Measurements from ENCODE around the gene KIR2DL3. TPM values are rescaled to one million over a fixed set of nuclear protein-coding genes. Genes with fewer than 3 reads are reported as not detected.
"Not testable (repeated sequence)": the region's sequence is repeated elsewhere in the genome, so short reads cannot be mapped to it uniquely, and the experiment has no call there.

KIR2DL3 gene
- total RNA-seq, 1 experiment from 2014 or later, result not detected

DNA sequence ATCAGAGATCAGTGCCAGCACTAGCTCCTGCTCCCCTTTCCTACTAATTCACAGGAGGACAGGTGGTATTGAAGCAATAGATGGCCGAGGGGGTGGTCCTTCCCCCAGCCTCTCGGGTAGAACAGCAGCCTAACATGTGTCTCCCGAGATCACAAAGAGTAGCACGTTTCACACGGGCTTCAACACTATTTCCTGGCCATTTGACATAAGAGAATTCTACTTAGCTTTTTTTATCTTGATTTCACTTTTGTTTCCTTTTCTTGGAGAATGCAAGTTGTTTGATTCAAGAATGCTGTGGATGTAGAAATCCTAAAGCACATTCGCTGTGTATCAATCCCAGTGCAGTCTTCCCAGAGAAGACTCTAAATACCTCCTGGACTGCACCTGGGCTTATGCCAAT is 12.0 kb downstream of the KIR2DL3 start:
- intact Hi-C loops (cut with micrococcal nuclease; ENCODE audit: unreplicated experiment); POLR2A ChIA-PET; H3K9me3 ChIP-seq; CTCF ChIA-PET; BruUV-seq (replicated peaks); H3K4me3 Mint-ChIP-seq (ENCODE audit: unreplicated experiment); DNase-seq; H3K9me3 Mint-ChIP-seq (ENCODE audit: unreplicated experiment); H3K27ac Mint-ChIP-seq (ENCODE audit: unreplicated experiment); H3K36me3 Mint-ChIP-seq (ENCODE audit: insufficient read depth, unreplicated experiment); H3K27me3 Mint-ChIP-seq (ENCODE audit: insufficient read depth, unreplicated experiment); H3K4me3 ChIP-seq (ENCODE audit: low read depth, low read length); H3K4me1 Mint-ChIP-seq (ENCODE audit: low read depth, unreplicated experiment); H3K36me3 ChIP-seq (ENCODE audit: control insufficient read depth, insufficient read depth, low read length); H3K4me1 ChIP-seq; H3K27me3 ChIP-seq (replicated peaks; ENCODE audit: control insufficient read depth, insufficient read depth, low read length): not testable (repeated sequence)

DNA sequence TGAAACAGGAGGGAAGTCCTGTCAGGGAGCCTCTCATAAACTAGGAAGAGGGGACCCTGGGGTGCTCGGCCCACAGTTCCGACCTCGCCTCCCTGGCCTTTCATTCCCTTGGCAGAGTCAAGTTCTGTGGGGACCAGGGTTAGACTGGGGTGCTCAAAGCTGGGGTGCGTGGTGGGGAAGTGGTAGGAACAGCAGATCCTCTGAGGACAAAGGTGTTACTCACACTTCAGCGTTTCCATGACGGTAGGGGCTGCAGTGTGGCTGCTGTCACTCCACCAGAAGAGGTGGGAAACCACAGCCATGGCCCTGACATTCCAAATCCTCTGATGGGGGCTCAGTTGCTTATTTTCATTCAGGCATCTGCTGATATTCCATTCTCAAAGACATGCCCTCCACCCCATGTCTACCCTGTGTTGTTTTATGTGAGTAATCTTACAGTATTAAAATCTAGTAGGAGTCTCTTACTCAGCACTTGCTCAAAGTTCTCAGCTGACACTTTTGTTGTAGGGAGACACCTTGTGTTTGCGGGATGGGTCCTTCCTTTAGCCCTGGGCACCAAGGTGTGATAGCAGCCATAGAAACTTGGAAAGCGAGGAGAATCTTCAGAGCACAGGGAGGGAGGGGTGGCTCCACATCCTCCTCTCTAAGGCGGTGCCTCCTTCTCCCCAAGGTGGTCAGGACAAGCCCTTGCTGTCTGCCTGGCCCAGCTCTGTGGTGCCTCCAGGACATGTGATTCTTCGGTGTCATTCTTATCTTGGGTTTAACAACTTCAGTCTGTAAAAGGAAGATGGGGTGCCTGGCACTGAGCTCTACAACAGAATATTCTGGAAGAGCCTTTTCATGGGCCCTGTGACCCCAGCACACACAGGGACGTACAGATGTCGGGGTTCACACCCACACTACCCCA is 18.1 kb downstream of the KIR2DL3 start:
- H3K4me1 Mint-ChIP-seq (ENCODE audit: low read depth, unreplicated experiment); CTCF ChIA-PET; H3K36me3 ChIP-seq (ENCODE audit: control insufficient read depth, insufficient read depth, low read length); H3K4me3 Mint-ChIP-seq (ENCODE audit: unreplicated experiment); H3K9me3 ChIP-seq; intact Hi-C loops (cut with micrococcal nuclease; ENCODE audit: unreplicated experiment); BruUV-seq (replicated peaks); H3K4me1 ChIP-seq; H3K27me3 ChIP-seq (replicated peaks; ENCODE audit: control insufficient read depth, insufficient read depth, low read length); H3K9me3 Mint-ChIP-seq (ENCODE audit: unreplicated experiment); DNase-seq; H3K4me3 ChIP-seq (ENCODE audit: low read depth, low read length); H3K27me3 Mint-ChIP-seq (ENCODE audit: insufficient read depth, unreplicated experiment); H3K36me3 Mint-ChIP-seq (ENCODE audit: insufficient read depth, unreplicated experiment); H3K27ac Mint-ChIP-seq (ENCODE audit: unreplicated experiment); POLR2A ChIA-PET: not testable (repeated sequence)

DNA sequence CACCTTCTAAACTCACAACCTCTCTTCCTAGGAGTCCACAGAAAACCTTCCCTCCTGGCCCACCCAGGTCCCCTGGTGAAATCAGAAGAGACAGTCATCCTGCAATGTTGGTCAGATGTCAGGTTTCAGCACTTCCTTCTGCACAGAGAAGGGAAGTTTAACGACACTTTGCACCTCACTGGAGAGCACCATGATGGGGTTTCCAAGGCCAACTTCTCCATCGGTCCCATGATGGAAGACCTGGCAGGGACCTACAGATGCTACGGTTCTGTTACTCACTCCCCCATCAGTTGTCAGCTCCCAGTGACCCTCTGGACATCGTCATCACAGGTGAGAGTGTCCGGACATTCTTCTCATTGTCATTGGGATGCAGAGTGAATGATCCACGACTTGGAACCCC is 20.3 kb downstream of the KIR2DL3 start:
- intact Hi-C loops (cut with micrococcal nuclease; ENCODE audit: unreplicated experiment); H3K27ac Mint-ChIP-seq (ENCODE audit: unreplicated experiment); H3K9me3 ChIP-seq; DNase-seq; H3K4me1 ChIP-seq; H3K27me3 ChIP-seq (replicated peaks; ENCODE audit: control insufficient read depth, insufficient read depth, low read length); H3K36me3 ChIP-seq (ENCODE audit: control insufficient read depth, insufficient read depth, low read length); POLR2A ChIA-PET; H3K4me3 ChIP-seq (ENCODE audit: low read depth, low read length); BruUV-seq (replicated peaks); H3K27me3 Mint-ChIP-seq (ENCODE audit: insufficient read depth, unreplicated experiment); H3K36me3 Mint-ChIP-seq (ENCODE audit: insufficient read depth, unreplicated experiment); H3K4me3 Mint-ChIP-seq (ENCODE audit: unreplicated experiment); CTCF ChIA-PET; H3K4me1 Mint-ChIP-seq (ENCODE audit: low read depth, unreplicated experiment); H3K9me3 Mint-ChIP-seq (ENCODE audit: unreplicated experiment): not testable (repeated sequence)

DNA sequence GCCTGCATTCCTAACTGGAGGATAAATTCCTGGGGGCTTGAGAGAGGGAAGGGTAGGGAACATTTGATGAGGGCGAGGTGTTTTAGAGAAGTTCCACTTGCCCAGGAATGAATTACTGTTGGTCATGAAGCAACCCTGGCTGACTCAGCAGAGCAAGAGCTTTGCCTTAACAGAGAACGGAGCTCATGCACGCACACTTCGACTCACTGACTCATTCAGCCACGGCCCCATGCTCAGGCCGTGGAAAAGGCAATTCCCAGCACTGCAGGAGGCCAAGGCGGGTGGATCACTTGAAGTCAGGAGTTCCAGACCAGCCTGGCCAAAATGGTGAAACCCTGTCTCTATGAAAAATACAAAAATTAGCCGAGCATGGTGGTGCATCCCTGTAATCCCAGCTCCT is 25.9 kb downstream of the KIR2DL3 start:
- H3K4me3 Mint-ChIP-seq (ENCODE audit: unreplicated experiment); intact Hi-C loops (cut with micrococcal nuclease; ENCODE audit: unreplicated experiment); H3K9me3 ChIP-seq; H3K9me3 Mint-ChIP-seq (ENCODE audit: unreplicated experiment); POLR2A ChIA-PET; H3K27me3 Mint-ChIP-seq (ENCODE audit: insufficient read depth, unreplicated experiment); H3K4me1 ChIP-seq; H3K4me1 Mint-ChIP-seq (ENCODE audit: low read depth, unreplicated experiment); H3K4me3 ChIP-seq (ENCODE audit: low read depth, low read length); H3K36me3 ChIP-seq (ENCODE audit: control insufficient read depth, insufficient read depth, low read length); H3K27ac Mint-ChIP-seq (ENCODE audit: unreplicated experiment); H3K36me3 Mint-ChIP-seq (ENCODE audit: insufficient read depth, unreplicated experiment); H3K27me3 ChIP-seq (replicated peaks; ENCODE audit: control insufficient read depth, insufficient read depth, low read length); CTCF ChIA-PET; DNase-seq; BruUV-seq (replicated peaks): not testable (repeated sequence)

DNA sequence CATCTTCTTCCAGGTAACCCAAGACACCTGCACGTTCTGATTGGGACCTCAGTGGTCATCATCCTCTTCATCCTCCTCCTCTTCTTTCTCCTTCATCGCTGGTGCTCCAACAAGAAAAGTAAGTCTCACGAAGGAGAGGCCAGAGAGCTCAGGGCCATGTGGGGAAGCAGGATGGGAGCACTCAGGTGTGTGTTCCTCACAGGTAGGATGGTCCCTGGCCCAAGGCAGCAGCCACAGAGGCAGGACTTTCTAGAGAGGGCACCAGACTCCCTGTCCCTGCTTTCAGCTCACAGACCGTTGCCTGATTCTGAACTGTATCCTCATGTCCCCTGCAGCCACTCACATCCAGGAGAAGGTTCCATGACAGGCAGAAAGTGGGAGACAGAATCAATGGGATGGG is 28.2 kb downstream of the KIR2DL3 start:
- H3K27me3 ChIP-seq (replicated peaks; ENCODE audit: control insufficient read depth, insufficient read depth, low read length); H3K27me3 Mint-ChIP-seq (ENCODE audit: insufficient read depth, unreplicated experiment); DNase-seq; H3K4me1 Mint-ChIP-seq (ENCODE audit: low read depth, unreplicated experiment); BruUV-seq (replicated peaks); CTCF ChIA-PET; H3K36me3 ChIP-seq (ENCODE audit: control insufficient read depth, insufficient read depth, low read length); H3K4me1 ChIP-seq; intact Hi-C loops (cut with micrococcal nuclease; ENCODE audit: unreplicated experiment); POLR2A ChIA-PET; H3K9me3 ChIP-seq; H3K4me3 Mint-ChIP-seq (ENCODE audit: unreplicated experiment); H3K4me3 ChIP-seq (ENCODE audit: low read depth, low read length); H3K27ac Mint-ChIP-seq (ENCODE audit: unreplicated experiment); H3K9me3 Mint-ChIP-seq (ENCODE audit: unreplicated experiment); H3K36me3 Mint-ChIP-seq (ENCODE audit: insufficient read depth, unreplicated experiment): not testable (repeated sequence)

DNA sequence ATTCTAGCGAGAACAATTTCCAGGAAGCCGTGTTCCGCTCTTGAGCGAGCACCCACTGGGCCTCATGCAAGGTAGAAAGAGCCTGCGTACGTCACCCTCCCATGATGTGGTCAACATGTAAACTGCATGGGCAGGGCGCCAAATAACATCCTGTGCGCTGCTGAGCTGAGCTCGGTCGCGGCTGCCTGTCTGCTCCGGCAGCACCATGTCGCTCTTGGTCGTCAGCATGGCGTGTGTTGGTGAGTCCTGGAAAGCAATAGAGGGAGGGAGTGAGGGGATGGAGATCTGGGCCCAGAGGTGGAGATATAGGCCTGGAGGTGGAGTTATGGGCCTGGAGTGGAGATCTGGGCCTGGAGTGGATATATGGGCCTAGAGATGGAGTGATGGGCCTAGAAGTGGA is 31.3 kb downstream of the KIR2DL3 start, which contains the start of gene KIR2DL1:
TSS of gene KIR2DL1 (plus strand) at position 148 of the 400 bp plus-strand sequence. CDS start at position 206, 58 bp downstream.
- H3K27ac Mint-ChIP-seq (ENCODE audit: unreplicated experiment); H3K9me3 ChIP-seq; CTCF ChIA-PET; DNase-seq; H3K4me1 Mint-ChIP-seq (ENCODE audit: low read depth, unreplicated experiment); H3K36me3 ChIP-seq (ENCODE audit: control insufficient read depth, insufficient read depth, low read length); H3K36me3 Mint-ChIP-seq (ENCODE audit: insufficient read depth, unreplicated experiment); POLR2A ChIA-PET; intact Hi-C loops (cut with micrococcal nuclease; ENCODE audit: unreplicated experiment); BruUV-seq (replicated peaks); H3K4me3 ChIP-seq (ENCODE audit: low read depth, low read length); H3K4me3 Mint-ChIP-seq (ENCODE audit: unreplicated experiment); H3K4me1 ChIP-seq; H3K9me3 Mint-ChIP-seq (ENCODE audit: unreplicated experiment); H3K27me3 ChIP-seq (replicated peaks; ENCODE audit: control insufficient read depth, insufficient read depth, low read length): not testable (repeated sequence)
- H3K27me3 Mint-ChIP-seq (ENCODE audit: insufficient read depth, unreplicated experiment), result peaks cover 12% of the 10 kb centered on the region

DNA sequence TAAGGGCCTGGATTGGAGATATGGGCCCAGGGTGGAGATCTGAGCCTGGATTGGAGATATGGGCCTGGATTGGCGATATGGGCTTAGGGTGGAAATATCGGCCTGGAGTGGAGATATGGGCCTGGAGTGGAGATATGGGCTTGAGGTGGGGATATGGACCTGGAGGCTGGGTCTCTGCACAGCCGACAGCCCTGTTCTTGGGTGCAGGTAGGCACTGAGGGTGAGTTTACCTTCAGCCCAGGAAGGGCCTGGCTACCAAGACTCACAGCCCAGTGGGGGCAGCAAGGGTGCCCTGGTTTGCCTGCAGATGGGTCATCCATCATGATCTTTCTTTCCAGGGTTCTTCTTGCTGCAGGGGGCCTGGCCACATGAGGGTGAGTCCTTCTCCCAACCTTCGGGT is 32.2 kb downstream of the KIR2DL3 start:
- H3K9me3 Mint-ChIP-seq (ENCODE audit: unreplicated experiment); H3K4me1 Mint-ChIP-seq (ENCODE audit: low read depth, unreplicated experiment); H3K36me3 Mint-ChIP-seq (ENCODE audit: insufficient read depth, unreplicated experiment); DNase-seq; H3K27ac Mint-ChIP-seq (ENCODE audit: unreplicated experiment); intact Hi-C loops (cut with micrococcal nuclease; ENCODE audit: unreplicated experiment); BruUV-seq (replicated peaks); H3K4me1 ChIP-seq; H3K9me3 ChIP-seq; POLR2A ChIA-PET; H3K36me3 ChIP-seq (ENCODE audit: control insufficient read depth, insufficient read depth, low read length); H3K27me3 ChIP-seq (replicated peaks; ENCODE audit: control insufficient read depth, insufficient read depth, low read length); CTCF ChIA-PET; H3K4me3 Mint-ChIP-seq (ENCODE audit: unreplicated experiment); H3K4me3 ChIP-seq (ENCODE audit: low read depth, low read length): not testable (repeated sequence)
- peaks cover 14% of the 10 kb centered on the region for H3K27me3 Mint-ChIP-seq (ENCODE audit: insufficient read depth, unreplicated experiment)
